Aorta (tissue), 5 donors: ENCODE measurements around the gene SRP19. TPM values are rescaled to one million over a fixed set of nuclear protein-coding genes. Genes with fewer than 3 reads are reported as not detected.
"Not testable (repeated sequence)": the region's sequence is repeated elsewhere in the genome, so short reads cannot be mapped to it uniquely, and the experiment has no call there.

Experiments used
- ATAC-seq: fragments of 200-7000 bp; cut with Tn5 transposase; one replicate; pipeline ENCODE4 v1.9.1; 2022; ENCODE audit warnings: moderate library complexity; ENCODE audit not compliant: low FRiP score
- DNase-seq, 2 donors: peaks; one replicate each; pipeline ENCODE4 v3.0.0-alpha.2; 2020
- H3K27ac ChIP-seq, 2 donors: one replicate each; pipeline ENCODE4 v1.5.1; 2013; ENCODE audit warnings: low read length in 2 of 2, mild to moderate bottlenecking in 2 of 2, moderate library complexity in 2 of 2, control low read depth in 1 of 2, inconsistent platforms in 1 of 2, low read depth in 1 of 2
- H3K27me3 ChIP-seq, 2 donors: one replicate each; pipeline ENCODE4 v1.6.1; 2013; ENCODE audit warnings: control low read depth in 1 of 2, low read length in 1 of 2, mild to moderate bottlenecking in 1 of 2, moderate library complexity in 1 of 2; ENCODE audit not compliant: insufficient read depth in 2 of 2, control insufficient read depth in 1 of 2
- H3K36me3 ChIP-seq, 2 donors: one replicate each; pipeline ENCODE4 v1.6.1; 2013; ENCODE audit warnings: control low read depth in 1 of 2, low read length in 1 of 2, mild to moderate bottlenecking in 1 of 2; ENCODE audit not compliant: insufficient read depth in 2 of 2, control insufficient read depth in 1 of 2
- H3K4me1 ChIP-seq, 2 donors: one replicate each; pipeline ENCODE4 v1.6.1; 2013; ENCODE audit warnings: low read length in 2 of 2, control low read depth in 1 of 2, mild to moderate bottlenecking in 1 of 2, moderate library complexity in 1 of 2; ENCODE audit not compliant: insufficient read depth in 2 of 2, control insufficient read depth in 1 of 2
- H3K4me3 ChIP-seq, 2 donors: one replicate each; pipeline ENCODE4 v1.5.1; 2013; ENCODE audit warnings: low read length in 2 of 2, control low read depth in 1 of 2, mild to moderate bottlenecking in 1 of 2
- H3K9me3 ChIP-seq: one replicate; pipeline ENCODE4 v1.6.1; 2013; ENCODE audit warnings: mild to moderate bottlenecking, low read length; ENCODE audit not compliant: control insufficient read depth
- WGBS, 2 donors: extraction: QIAGEN DNeasy Blood & Tissue Kit; methylation state at CpG; one replicate each; pipeline ENCODE4 v1.1.7; 2013; 5-methylcytosine and 5-hydroxymethylcytosine counted together
- intact Hi-C, 2 donors: fragments of 100-400 bp; cut with DNase I; formaldehyde crosslinking; loops; one replicate each; pipeline versions ENCODE4 v1.14.2 to v1.15.0; 2022
- polyA plus RNA-seq, 2 donors: library from polyadenylated mRNA; stranded (reverse); fragments of 200-250 nt; gene quantifications; one replicate each; pipeline ENCODE4 v1.2.3, GENCODE V29; 2013
- total RNA-seq, 2 donors: library from RNA; stranded (reverse); fragmentation: NEBNext Ultra II Directional; extraction: Animal tissue kit (Norgen Biotek cat#: 25700); gene quantifications; one replicate each; pipeline ENCODE4 v1.2.1, GENCODE V29; 2021
- donor health status: healthy with polysubstance abuse.
- donor health status: Bipolar disorder and iron deficiency.
- donor health status: DM: no; HTN: no; CAD: no.
- donor health status: DM: no; HTN: no; CAD: no.
- donor health status: DM: yes; HTN: yes; CAD: no.

Gene SRP19
- total and polyA plus RNA-seq, 4 donors, result 33.4 to 80.5 (median 54.8) TPM

DNA sequence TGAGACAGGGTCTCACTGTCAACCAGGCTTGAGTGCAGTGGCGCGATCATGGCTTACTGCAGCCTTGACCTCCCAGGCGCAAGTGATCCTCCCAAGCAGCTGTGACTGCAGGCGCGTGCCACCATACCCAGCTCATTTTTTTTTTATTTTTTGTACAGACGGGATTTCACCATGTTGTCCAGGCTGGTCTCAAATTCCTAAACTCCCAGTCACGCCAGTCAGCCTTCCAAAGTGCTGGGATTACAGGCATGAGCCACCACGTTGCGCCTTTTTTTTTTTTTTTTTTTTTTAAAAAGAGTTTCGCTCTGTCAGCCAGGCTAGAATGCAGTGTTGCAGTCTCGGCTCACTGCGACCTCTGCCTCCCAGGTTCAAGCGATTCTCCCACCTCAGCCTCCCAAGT is 27.1 kb upstream of the SRP19 start:
- no peaks in the 10 kb centered on the region for H3K27me3 ChIP-seq
- DNase-seq (no peak), ATAC-seq (no peak)
- peaks cover 4 to 14% of the 10 kb centered on the region in 2 donors for H3K36me3 ChIP-seq
- no peak overlapping the region for H3K27ac ChIP-seq
- 96% methylated on average over 13 of the region's 13 CpGs for WGBS, 2 donors
- no peaks in the 10 kb centered on the region for H3K4me1 ChIP-seq
- H3K9me3 ChIP-seq, result no peaks in the 10 kb centered on the region
- H3K4me3 ChIP-seq, result no peak overlapping the region
- intact Hi-C loops, result no loop called here

DNA sequence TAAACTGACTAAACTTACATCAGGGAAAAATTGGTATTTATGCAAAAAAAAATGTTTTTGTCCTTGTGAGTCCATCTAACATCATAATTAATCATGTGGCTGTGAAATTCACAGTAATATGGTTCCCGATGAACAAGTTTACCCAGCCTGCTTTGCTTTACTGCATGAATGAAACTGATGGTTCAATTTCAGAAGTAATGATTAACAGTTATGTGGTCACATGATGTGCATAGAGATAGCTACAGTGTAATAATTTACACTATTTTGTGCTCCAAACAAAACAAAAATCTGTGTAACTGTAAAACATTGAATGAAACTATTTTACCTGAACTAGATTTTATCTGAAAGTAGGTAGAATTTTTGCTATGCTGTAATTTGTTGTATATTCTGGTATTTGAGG is 16.6 kb upstream of the SRP19 start:
- DNase-seq (no peak), ATAC-seq (no peak)
- Histone ChIP-seq H3K27ac (no peak overlapping the region), H3K4me1 (no peaks in the 10 kb centered on the region), H3K27me3 (no peaks in the 10 kb centered on the region), H3K9me3 (no peaks in the 10 kb centered on the region), H3K4me3 (no peak overlapping the region), H3K36me3 (no peaks in the 10 kb centered on the region)
- intact Hi-C loops, result no loop called here
- 51 to 67% methylated on average over 1 of the region's 1 CpG for WGBS, 2 donors

DNA sequence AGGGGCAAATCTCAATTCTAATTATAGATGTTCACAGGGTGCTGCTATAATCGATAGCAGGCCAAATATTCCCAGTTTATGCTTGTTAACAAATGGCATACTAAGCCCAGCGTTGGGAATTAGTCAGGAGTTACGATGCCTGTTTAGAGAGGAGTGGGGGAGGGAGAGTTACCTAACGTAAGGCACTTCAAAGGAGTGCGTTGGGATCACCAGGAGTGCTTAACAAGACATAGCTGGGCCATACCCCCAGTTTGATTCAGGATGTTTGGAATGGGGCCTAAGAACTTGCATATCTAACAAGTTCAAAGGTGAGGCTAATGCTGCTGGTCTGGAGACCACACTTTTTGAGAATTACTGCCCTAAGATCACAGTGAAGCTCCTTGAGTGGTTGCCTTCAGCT is 14.5 kb upstream of the SRP19 start:
- no peak for ATAC-seq

DNA sequence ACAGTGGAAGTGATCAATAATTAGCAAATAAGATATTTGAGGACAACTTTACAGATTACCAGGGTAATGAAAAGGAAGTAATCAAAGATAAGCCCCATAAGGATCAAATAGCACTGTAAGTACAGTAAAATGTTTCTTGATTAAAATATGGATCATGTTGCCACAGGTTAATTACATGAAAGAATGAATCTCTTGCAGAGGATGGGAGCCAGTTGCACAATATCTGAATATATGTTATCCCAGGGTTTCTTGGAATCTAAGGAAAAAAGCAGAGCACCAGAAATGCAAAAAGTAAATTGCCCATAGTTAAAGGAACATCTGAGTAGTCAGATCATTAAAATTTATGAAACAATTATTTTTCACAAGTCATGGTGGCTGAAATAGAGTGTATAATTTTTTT is 13.8 kb upstream of the SRP19 start:
- no peaks in the 10 kb centered on the region for H3K4me1 ChIP-seq
- no peak overlapping the region for H3K27ac ChIP-seq
- ATAC-seq, result no peak
- H3K9me3 ChIP-seq, result no peaks in the 10 kb centered on the region
- no peaks in the 10 kb centered on the region for H3K27me3 ChIP-seq
- intact Hi-C loops, result loop anchor here in 1 of 2 donors (5.0 kb wide), 1 partner anchor 295 kb away; no protein-coding TSS in a partner anchor
- DNase-seq, result no peak
- H3K36me3 ChIP-seq, result no peaks in the 10 kb centered on the region
- no peak overlapping the region for H3K4me3 ChIP-seq

More for the DNA sequence above, 14.5 kb upstream of the SRP19 start:
- Histone ChIP-seq H3K4me3 (no peak overlapping the region), H3K4me1 (no peaks in the 10 kb centered on the region), H3K36me3 (no peaks in the 10 kb centered on the region), H3K9me3 (no peaks in the 10 kb centered on the region), H3K27me3 (no peaks in the 10 kb centered on the region), H3K27ac (no peak overlapping the region)
- intact Hi-C loops, result loop anchor here in 1 of 2 donors (5.0 kb wide), 1 partner anchor 294 kb away; no protein-coding TSS in a partner anchor
- WGBS, 2 donors, result 72 to 81% methylated on average over 5 of the region's 5 CpGs
- no peak for DNase-seq

DNA sequence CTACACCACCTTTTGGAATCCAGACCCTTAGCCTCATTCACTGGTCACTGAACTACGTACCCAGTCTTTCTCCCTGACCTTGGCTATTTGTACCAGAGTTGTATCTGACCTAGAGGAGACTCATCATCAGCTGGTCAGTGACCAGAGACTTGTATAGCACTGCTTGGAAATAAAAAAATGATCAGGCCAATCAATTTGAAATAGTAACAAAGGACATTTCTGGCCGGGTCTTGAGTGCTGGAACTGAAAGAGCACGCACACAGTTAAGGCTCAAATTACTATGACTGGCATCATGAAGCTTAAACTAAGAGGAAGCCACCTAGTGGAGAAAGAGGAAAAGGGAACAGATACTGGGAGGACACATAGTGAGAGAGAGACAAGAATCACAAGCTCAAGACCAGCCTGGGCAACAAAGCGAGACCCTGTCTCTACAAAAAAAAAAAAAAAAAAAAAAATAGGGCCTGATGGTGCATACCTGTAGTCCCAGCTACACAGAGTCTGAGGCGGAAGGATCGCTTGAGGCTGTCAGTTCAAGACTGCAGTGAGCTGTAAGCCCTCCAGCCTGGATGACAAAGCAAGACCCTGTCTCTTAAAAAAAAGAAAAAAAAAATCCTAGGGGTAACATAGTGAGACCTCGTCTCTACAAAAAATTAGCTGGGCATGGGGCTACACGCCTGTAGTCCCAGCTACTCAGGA is 12.8 kb upstream of the SRP19 start:
- Histone ChIP-seq H3K36me3 (no peaks in the 10 kb centered on the region), H3K9me3 (no peaks in the 10 kb centered on the region), H3K4me3 (no peak overlapping the region), H3K27me3 (no peaks in the 10 kb centered on the region), H3K4me1 (no peaks in the 10 kb centered on the region), H3K27ac (no peak overlapping the region)
- WGBS, 2 donors, result 38 to 48% methylated on average over 8 of the region's 8 CpGs
- peak; percentile 85 for ATAC-seq
- no peak for DNase-seq
- intact Hi-C loops, result loop anchor here in 1 of 2 donors (5.0 kb wide), 1 partner anchor 296 kb away; no protein-coding TSS in a partner anchor

DNA sequence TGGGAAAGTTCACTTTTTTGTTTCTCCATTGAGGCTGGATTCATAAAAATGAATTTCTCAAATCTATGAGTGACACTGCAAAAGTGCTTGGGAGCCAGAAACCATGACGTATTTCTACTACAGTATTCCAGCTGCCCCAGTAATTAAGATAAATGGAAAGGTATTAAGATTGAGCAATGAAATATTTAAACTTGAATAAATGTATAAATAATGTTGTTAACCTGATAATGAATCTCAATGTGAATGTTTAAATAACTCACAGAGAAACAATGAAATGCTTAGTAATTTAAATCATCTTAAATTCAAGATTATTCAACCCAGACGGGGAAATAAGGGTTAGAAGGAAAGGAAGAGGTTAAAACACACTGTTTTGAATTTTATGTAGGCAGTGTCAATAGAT is 11.2 kb upstream of the SRP19 start:
- Histone ChIP-seq H3K27ac (no peak overlapping the region), H3K27me3 (no peaks in the 10 kb centered on the region), H3K4me3 (no peak overlapping the region), H3K36me3 (no peaks in the 10 kb centered on the region), H3K4me1 (no peaks in the 10 kb centered on the region), H3K9me3 (no peaks in the 10 kb centered on the region)
- 28 to 38% methylated on average over 2 of the region's 2 CpGs for WGBS, 2 donors
- DNase-seq, result no peak
- ATAC-seq, result no peak
- intact Hi-C loops, result loop anchor here in 1 of 2 donors (5.0 kb wide), 1 partner anchor 298 kb away; no protein-coding TSS in a partner anchor

DNA sequence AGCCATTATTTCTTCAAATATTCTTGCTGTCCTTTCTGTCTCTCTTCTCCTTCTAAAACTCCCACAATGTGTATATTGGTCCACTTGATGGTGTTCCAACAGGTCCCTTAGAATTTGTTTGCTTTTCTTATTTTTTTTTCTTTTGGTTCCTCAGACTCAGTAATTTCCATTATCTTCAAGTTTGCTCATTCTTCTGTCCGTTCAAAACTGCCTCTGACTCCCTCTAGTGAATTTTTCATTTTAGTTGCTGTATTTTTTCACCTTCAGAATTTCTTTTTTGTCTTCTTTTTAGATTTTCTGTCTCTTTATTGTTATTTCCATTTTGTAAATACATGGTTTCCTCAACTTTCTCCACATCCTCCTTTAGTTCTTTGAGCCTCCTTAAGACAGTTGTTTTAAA is 6.4 kb upstream of the SRP19 start:
- ATAC-seq (no peak), DNase-seq (no peak)
- H3K27me3 ChIP-seq, result no peaks in the 10 kb centered on the region
- no peak overlapping the region for H3K27ac ChIP-seq
- no peaks in the 10 kb centered on the region for H3K4me1 ChIP-seq
- H3K36me3 ChIP-seq, result no peaks in the 10 kb centered on the region
- intact Hi-C loops, result no loop called here
- H3K9me3 ChIP-seq, result no peaks in the 10 kb centered on the region
- H3K4me3 ChIP-seq, result no peak overlapping the region
- WGBS, 2 donors, result 72 to 74% methylated on average over 1 of the region's 1 CpG

DNA sequence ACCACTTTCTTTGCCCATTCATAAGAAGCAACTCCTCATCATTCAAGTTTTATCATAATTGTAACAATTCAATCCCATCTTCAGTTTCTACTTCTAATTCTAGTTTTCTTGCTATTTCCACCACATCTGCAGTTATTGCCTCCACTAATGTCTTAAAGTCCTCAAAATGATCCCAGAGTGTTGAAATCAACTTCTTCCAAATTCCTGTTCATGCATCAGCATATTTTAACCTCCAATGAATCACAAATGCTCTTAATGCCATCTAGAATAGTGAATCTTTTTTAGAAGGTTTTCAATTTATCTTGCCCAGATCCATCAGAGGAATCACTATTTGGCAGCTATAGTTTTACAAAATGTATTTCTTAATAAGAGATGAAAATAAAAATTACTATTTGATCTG is 3.2 kb upstream of the SRP19 start:
- no peak overlapping the region for H3K27ac ChIP-seq
- H3K36me3 ChIP-seq, result no peaks in the 10 kb centered on the region
- intact Hi-C loops, result no loop called here
- ATAC-seq (no peak), DNase-seq (no peak)
- H3K9me3 ChIP-seq, result no peaks in the 10 kb centered on the region
- no peak overlapping the region for H3K4me3 ChIP-seq
- H3K4me1 ChIP-seq, result no peaks in the 10 kb centered on the region
- no peaks in the 10 kb centered on the region for H3K27me3 ChIP-seq

DNA sequence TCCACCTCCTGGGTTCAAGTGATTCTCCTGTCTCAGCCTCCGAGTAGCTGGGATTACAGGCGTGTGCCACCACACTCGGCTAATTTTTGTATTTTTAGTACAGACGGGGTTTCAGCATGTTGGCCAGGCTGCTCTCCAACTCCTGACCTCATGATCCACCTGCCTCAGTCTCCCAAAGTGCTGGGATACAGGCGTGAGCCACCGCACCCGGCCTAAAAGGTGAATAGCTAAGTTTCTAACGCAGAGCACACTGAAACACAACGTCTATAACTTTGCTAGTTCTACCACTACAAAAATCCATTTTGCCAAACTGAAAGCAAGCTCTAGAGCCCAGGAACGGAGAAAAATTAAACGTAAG is 537 bp upstream of the SRP19 start:
- not testable (repeated sequence) for H3K9me3 ChIP-seq, ATAC-seq, H3K4me1 ChIP-seq, DNase-seq, H3K27me3 ChIP-seq, H3K36me3 ChIP-seq
- Histone ChIP-seq H3K27ac (peak overlapping the region in 1 of 2 donors; percentile 64), H3K4me3 (peak overlapping the region; percentile 59 to 90)
- intact Hi-C loops, result loop anchor here (5.0 to 10.0 kb wide), 2 partner anchors 104 to 117 kb away; partner anchors contain the start of gene DCP2 (in 1 of the 2)
- 64 to 67% methylated on average over 11 of the region's 11 CpGs for WGBS, 2 donors
